NCI-H345 treated with DMSO at 0.1 percent for 48 hours (cell line): Measurements from ENCODE around the gene ZNF593OS.

Source experiments
- DNase-seq: peaks from one replicate; lab custom pipeline; 2025; ENCODE audit not compliant: unreplicated experiment; lab: John Stamatoyannopoulos, UW

Gene ZNF593OS

DNA sequence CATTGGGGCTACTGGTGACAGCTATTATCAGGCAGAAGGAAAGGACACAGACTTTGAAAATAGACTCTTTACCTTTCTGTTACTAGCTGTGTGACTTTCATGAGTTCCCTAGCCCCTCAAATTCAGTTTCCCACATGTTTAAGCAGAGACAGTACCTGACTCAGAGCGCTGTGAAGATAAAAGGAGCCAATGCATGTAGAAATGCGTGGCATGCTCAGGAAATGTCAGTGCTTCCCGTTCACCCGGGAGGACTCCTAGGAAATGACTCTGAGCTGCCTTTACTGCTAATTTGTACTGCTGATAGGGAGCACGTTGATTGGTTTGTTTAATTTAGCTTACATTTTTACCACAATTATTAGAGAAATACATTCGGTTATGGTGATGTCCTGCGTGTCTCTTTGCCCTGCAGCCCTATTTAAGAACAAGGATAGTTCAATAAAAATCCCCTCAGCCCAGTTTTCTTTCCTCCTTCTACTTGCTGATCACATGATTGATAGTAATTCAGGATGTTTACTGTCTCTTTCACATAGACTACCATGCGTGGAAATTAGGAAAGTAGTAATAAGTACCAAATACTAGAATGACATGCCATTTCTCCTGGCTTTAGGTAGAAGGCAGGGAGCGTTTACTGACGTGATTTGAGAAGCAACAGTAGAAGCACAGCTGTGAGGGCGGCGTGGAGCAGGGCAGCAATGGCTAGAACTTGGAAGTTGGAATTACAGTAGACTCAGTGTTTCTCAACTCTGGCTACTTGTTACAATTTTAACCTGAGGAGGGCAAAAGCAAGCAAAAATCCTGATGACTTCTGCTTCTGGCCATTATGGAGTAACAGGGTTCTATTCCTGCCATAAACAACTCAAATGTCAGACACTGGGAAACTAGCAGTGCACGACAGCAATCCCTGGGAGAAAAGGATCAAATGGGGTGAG is 44.1 kb downstream of the ZNF593OS start:
- no peak for DNase-seq

DNA sequence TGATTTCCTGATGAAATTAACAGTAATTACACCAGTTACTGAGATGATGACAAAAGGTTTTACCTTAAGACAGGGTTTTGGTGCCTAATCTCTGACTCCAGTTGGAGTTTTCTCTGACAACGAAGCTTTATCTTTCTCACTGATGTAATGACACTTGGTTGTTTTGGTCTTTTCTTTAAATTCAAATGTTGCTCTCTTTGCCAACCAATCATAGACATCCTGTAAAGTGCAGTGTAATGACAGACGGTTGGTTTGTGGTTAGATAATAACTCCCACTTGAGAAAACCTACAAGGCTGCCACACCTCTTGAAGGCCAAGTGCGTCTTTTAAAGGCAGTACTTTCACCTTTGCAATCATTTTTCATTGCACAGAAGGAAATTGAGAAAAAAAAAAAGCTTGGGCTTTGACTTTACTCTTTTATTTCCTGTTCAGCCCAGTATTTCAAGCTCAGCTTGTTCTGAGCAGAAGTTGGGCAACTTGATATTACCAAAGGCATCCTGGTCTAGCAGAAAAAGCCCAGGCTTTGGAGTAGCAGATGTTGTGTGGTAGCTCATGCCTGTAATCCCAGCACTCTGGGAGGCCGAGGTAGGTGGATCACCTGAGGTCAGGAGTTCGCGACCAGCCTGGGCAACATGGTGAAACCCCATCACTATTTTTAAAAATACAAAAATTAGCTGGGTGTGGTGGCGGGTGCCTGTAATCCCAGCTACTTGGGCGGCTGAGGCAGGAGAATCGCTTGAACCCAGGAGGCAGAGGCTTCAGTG is 45.1 kb downstream of the ZNF593OS start:
- DNase-seq = no peak

DNA sequence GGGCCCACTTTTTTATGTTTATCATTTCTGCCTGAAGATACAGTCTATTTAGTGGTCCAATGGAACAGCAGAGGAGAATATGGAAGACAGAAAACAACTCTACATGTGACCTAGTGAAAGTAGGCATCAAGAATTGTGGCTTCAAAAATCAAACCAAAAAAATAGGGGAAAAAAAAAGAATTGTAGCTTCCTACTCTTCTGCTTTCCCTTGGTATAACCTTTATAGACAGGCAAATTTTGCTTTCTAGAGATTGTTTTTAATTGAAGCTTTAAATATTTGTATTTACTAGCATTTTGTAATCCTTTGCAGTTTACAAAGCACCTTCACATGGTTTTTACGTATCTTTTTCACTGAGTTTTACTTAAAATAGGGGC is 45.7 kb downstream of the ZNF593OS start:
- no peak for DNase-seq

DNA sequence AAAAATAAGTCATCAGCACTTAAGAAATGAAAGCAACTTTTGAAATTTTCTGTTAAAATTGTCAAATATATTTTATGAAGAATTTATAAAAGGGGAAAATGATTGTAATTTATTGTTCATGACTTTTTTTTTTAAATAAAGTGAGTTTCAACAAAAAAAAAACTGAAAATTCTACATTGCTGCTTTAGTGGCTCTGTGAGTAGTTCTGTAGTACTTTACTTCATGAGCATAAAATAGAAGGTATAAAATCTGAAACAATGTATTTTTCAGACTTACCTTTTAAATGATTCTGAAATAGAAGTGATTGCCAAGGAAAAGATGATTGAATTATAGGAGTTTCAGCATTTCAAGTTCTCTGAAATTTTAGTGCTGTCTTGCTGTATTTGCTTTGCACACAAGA is 46.2 kb downstream of the ZNF593OS start:
- no peak for DNase-seq

DNA sequence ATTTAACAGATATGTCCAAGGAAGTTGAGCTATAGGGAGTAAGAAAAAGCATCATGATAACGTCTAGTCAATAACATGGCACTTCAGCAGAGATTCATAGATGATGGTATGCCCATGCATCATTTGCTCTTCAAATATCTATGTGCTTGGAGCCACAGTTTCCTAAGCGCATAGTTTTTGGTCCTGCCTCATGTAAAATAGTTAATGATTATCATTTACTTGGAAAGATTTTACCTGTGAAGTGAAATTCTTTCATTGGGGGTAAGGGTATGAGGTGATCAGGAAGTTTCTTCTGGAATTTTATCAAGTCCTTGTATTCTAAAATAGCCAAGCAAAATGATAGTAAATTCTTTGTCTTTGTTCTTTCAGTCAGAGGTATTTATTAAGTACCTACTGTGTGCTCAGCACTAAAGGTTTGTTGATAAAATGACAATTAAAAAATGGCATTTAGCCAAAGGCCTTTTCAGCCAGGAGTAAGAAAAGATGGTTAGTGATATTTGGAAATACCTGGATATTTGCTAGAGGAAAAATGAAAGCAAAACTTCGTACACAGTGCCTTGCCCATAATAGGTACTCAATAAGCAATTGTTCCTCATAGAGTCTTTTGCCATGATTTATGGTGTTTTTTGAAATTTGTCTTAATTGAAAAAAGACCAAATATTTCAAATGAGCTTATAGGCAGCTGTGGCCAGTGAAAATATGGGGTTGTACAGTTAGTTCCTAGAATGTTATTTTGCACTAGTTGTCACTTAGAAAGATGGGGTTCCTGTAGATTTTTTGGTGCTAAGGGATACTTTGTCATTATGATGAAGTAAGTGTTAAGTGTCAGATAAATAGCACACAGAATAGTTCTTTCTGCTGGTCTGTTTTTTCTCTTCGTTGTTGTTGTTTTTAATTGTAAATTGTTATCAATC is 47.0 kb downstream of the ZNF593OS start:
- no peak for DNase-seq

DNA sequence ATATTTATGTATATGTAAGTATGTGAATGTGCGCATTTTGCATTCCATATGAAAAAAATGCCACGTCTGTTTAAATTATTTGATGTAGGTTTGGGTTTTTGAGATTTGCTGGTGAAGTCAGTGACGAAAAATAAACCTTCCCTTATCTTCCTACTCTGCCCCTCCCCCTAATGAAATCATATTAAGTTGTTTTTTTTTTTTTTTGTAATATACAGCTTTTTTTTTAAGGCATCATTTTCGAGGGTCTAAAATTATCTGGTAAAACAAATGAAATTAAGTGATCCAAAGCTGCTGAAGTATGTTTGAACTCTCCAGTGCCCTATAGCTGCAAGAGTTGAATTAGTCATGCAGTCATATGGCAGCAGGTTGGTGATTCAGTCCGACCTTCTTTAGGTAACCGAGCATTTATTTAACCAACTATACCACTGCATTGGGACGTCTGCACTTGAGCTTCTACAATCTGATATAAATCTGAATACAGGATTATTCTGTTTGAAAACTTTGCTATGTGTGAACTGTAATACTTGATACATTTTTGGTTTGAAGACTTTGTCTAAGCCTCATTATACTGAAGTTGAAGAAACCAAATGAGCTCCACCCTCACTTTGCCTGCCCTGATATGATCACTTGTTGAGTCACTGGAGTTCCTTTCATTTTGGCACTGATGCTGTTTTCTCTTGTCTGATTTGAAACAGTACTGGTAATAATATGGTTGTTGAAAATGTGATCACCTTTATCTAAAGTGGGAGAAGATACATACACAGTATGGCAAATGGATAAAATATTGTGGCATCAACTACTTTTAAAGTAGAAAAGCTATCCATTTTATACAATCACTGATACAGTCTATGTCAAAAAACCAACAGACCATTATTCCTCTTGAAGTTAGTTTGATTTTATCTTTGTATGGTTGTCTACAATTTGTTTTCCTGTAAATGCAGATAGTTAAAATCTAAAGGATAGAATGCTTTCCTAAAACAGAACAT is 48.4 kb downstream of the ZNF593OS start:
- DNase-seq = no peak

DNA sequence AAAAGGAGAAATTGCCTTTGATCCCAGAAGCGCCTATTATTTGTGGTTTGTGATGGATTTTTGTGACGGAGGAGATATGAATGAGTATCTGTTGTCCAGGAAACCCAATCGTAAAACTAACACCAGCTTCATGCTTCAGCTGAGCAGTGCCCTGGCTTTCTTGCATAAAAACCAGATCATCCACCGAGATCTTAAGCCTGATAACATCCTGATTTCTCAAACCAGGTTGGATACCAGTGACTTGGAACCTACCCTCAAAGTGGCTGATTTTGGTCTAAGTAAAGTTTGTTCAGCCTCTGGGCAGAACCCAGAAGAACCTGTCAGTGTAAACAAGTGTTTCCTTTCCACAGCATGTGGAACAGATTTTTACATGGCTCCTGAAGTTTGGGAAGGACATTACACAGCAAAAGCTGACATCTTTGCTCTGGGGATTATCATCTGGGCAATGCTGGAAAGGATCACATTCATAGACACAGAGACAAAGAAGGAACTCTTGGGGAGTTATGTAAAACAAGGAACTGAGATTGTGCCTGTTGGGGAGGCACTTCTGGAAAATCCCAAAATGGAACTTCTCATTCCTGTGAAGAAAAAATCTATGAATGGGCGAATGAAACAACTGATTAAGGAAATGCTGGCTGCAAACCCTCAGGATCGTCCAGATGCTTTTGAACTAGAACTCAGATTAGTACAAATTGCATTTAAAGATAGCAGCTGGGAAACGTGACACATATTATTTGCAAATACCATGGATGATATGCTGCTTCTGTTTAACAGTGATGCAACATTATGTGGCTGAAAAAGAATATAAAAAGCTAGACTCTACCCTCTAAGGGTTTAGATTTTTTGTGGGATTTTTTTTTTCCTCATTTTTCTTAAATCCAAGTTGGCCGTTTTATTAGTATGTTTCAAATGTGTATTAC is 49.5 kb downstream of the ZNF593OS start:
- DNase-seq = no peak

DNA sequence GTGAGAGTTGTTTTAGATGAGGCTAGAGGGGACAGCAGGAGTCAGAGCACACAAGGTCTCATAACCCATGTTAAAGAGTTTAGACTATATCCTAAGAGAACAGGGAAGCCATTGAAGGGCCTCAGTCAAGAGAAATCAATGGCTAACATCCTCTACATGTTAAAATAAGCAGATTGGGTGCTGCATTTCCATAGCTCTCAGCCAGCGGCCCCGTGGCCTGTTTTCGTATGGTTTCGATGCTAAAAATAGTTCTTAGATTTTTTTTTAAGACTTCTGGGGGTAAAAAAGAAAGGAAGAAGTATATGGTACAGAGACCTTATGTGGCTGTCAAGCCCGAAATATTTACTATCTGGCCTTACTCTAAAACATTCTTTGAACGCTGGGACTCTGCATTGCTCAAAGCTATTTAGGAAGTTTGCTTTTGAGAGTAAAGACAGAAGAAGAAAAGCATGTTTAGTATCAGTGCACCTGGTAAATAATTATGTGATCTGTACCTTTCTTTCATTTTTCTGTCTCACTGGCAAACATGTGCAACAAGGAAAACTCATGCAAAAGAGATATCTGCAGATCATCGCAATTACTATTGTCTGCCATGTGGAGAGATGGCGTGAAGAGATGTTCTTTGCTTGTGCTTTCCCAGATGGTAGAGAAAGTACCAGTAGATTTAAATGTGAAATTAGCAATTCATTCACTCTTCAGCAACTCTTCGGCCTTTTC is 51.6 kb downstream of the ZNF593OS start:
- DNase-seq = no peak
